SK-N-DZ (cell line): Measurements from ENCODE around the gene FZD7.

Experiments used
- DNase-seq: peaks from one replicate; pipeline ENCODE4 v3.0.0-alpha.2; 2015; ENCODE audit warnings: low spot score

The FZD7 gene

DNA sequence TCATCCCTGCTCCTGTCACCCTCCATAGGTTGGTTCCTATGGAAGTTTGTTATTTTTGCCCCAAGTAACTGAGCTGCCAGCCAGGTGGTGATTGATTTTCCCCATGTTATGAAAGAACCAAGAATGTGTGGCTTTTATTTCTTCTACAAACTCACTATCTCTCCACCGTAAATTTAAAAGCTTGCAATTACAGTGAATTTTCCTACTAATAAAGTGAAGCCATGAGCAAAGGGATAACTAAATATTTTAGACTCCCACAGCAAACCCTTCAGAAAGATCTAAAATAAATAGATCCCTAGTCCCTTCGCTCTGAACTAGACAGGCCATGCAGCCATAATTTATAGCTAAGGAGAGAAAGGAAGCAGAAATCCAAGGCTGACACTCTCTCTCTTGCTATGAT lies 33.2 kb downstream of the FZD7 start:
- no peak for DNase-seq

DNA sequence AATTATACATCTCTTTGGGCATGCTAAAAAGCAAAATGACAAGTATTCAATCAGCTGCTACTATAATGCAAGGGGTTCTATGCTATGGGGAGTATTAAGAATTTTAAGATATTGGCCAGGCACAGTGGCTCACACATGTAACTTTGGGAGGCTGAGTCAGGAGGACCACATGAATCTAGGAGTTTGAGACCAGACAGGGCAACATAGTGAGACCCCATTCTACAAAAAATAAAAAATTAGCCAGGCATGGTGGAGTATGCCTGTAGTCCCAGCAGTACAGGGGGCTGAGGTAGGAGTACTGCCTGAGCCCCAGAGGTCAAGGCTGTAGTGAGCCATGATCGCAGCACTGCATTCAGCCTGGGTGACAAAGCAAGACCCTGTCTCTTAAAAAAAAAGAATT lies 33.9 kb downstream of the FZD7 start:
- DNase-seq = no peak

DNA sequence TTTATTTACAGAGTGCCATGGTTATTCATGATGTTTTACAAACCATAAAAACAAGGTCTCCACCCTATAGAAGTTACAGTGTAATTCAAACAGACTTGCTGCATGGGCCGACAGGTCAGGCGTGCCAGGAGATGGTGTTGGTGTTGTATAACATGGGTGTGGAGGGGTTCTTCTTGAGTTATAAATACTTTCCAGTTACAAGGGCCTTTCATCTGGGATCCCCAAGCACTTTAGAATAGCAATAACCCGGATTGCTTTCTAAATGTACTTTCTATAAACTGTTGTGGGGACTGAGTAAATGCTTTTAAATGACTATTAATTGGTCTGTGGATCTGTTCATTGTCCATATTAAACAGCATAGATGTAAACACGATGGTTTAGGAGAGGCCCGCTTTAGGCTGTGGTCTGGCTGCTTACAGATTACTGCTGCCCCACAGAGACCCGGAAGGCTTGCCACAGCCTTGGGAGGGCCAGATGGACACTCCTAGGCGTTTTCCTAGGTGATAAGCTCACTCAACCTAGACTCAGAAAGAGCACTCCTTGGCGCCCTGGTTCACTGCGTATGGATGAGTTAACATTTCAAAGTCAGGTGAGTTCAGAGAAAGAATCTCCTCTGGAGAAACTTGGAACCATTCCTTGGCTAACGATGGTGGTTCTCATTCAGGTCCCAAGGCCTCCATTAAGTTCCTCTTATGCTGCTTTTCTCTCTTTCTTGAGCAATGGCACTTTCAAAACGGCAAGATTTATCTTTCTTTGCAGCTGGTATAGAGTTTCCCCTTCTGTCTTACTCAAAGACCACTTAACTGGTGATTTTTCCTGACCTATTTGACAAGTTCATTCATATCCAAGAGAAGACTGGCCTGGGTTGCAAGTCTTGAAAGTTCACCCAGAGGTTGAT lies 35.8 kb downstream of the FZD7 start:
- DNase-seq = no peak

DNA sequence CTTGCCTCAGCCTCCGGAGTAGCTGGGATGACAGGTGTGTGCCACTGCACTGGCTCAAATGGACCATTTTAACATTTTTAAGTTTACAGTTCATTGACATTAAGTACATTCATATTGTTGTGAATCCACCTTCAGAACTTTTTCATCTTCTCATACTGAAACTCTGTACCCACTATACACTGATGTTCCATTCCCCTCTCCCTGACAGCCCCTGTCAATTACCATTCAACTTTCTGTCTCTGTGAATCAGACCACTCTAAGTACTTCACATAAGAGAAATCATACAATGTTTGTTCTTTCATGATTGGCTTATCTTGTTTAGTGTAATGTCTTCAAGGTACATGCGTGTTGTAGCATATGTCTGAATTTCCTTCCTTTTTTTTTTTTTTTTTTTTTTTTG lies 37.5 kb downstream of the FZD7 start:
- DNase-seq = no peak

DNA sequence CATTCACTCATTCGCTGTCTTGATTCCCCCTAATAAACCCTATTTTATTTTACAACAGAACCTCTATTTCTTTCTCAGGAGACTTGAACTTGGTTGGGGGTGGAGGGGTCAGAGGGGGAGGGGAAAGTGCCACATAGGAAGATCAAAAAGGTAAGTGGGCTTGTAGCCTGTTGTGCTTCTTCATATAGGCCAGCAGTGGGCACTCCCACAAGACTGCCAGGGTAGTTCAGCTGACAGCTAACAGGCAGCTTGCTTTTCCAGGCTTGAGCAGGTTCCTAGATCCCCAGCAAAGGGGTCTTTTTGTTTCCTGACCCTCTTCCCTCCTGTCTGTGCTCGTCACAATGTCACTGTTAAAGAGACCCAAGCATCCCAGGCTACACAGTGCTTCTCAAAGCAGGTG lies 38.6 kb downstream of the FZD7 start:
- no peak for DNase-seq

DNA sequence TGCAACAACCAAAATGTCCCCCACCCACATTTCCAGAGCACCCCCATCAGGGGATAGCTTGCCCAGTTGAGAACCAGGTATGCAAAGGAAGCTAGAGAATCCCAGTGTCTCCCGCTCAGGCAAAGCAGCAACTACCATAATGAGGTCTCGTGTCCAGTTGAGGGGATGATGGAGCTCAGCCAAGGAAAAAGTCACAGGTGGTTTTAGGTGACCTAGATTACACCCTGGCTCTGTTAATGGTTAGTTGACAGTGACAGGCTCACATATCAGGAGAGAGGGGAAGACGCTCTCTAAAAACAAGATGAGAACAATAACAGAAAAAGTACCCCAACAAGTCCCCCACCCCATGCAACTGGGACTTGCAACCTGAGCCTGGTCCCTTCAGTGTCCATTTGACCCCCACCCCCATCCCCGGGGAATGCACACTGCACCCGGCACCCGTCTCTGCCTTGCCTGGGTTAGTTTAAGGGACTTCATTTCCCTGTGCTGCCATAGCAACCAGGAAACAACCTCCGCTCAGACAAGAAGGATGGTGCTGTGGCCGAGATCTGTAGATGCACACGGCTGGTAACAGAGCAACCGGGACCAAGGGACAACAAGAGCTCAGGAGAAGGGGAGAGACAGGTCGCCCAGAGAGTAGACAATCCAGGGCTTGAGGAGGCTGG lies 39.2 kb downstream of the FZD7 start, which contains the start of gene KIAA2012:
KIAA2012 (plus strand) TSS at position 519 of the 665 bp plus-strand sequence. CDS start 373 bp downstream, outside the sequence.
- DNase-seq = no peak

DNA sequence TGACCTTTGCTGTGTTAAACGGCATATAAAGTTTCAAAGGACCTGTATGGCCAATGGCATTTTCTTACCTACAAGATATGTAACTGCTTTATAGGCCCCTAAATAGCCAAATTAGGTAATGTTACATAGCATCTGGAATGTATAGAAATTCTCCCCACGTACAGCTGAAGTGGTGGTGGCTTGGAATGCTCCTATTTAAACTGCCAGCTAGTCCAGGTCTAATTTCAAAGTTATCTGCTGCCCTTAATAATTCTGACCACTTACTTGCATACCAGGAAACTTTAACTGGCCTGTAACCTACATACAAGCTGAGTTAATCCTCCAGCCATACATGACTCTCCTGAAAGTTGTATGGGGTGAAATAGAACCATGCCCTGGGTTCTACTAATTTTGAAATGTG lies 40.7 kb downstream of the FZD7 start:
- DNase-seq = no peak

DNA sequence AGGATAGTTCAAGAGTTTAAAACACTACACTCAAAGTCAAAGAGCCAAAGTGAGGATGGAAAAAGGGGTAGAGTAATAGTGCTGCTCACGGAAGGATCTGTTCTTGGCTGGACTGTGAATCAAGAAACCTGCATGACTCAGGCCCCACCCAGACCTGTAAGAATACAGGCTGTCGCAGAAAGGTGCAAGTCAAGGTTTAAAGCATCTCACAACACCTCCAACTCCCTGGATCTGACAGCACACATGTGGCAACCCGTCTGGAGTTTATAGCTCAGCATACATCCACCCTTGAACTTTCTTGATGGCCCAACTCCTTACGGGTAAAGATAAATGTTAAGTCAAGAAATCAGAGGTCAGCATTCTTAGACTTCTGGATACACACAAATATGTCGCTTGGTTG lies 45.7 kb downstream of the FZD7 start:
- no peak for DNase-seq

DNA sequence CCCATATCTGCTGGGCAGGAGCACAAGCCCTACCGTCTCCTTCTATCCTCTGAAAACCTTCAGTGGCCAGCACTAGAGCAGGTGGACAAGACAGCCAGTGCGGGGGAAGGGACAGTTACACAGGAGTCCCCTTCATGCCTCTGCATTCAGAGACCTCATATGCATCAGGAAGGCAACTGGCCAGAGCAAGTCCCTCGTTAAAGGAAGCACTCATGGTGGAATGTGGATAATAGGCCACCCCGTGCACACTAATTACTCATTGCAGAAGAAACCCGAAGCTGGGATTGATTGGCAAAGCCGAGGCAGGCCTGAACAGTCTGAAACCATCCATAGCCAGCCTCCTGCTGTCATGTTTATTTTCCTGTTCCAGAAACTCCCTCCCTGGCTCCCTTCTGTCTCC lies 50.6 kb downstream of the FZD7 start:
- no peak for DNase-seq
